Astrocyte (in vitro differentiated cells and primary cell): ENCODE data around the gene MAPK8IP1. TPM values are rescaled to one million over a fixed set of nuclear protein-coding genes. Genes with fewer than 3 reads are reported as not detected.

Source experiments
- DNase-seq: peaks from one replicate; pipeline ENCODE4 v3.0.0-alpha.2; 2010; ENCODE audit warnings: low read depth
- FAIRE-seq: peaks from 2 replicates; lab custom pipeline; 2011; peaks lifted over from hg19 to GRCh38; lab: Jason Lieb, UNC
- H2AFZ ChIP-seq: 2 replicates; pipeline ENCODE4 v1.6.0; 2012; ENCODE audit warnings: low read depth, low read length, inconsistent platforms
- H3K27ac ChIP-seq: 2 replicates; pipeline ENCODE4 v1.5.1; 2011; ENCODE audit warnings: low read depth, low read length, inconsistent platforms
- H3K27me3 ChIP-seq: 2 replicates; pipeline ENCODE4 v1.6.0; 2011; ENCODE audit warnings: low read length, inconsistent platforms; ENCODE audit not compliant: insufficient read depth
- H3K36me3 ChIP-seq: 2 replicates; pipeline ENCODE4 v1.5.1; 2011; ENCODE audit warnings: low read length, inconsistent platforms; ENCODE audit not compliant: insufficient read depth
- H3K4me1 ChIP-seq: 2 replicates; pipeline ENCODE4 v1.5.1; 2011; ENCODE audit warnings: low read length, inconsistent platforms; ENCODE audit not compliant: insufficient read depth
- H3K4me2 ChIP-seq: 2 replicates; pipeline ENCODE4 v1.6.0; 2012; ENCODE audit warnings: low read length, inconsistent platforms
- H3K4me3 ChIP-seq: 2 replicates; pipeline ENCODE4 v1.5.1; 2011; ENCODE audit warnings: low read depth, mild to moderate bottlenecking, low read length, inconsistent platforms; ENCODE audit not compliant: insufficient read depth
- H3K79me2 ChIP-seq: 2 replicates; pipeline ENCODE4 v1.6.0; 2012; ENCODE audit warnings: mild to moderate bottlenecking, low read length, inconsistent platforms; ENCODE audit not compliant: insufficient read depth
- H3K9ac ChIP-seq: 2 replicates; pipeline ENCODE4 v1.6.0; 2012; ENCODE audit warnings: mild to moderate bottlenecking, low read length, inconsistent platforms
- H3K9me3 ChIP-seq: 2 replicates; pipeline ENCODE4 v1.5.1; 2012; ENCODE audit warnings: low read depth, mild to moderate bottlenecking, low read length, inconsistent platforms; ENCODE audit not compliant: insufficient read depth
- H4K20me1 ChIP-seq: 2 replicates; pipeline ENCODE4 v1.6.0; 2012; ENCODE audit warnings: low read length, inconsistent platforms; ENCODE audit not compliant: insufficient read depth
- H3K27ac Mint-ChIP-seq: one replicate; pipeline ENCODE4 v1.8.0; 2021; ENCODE audit warnings: mild to moderate bottlenecking, mixed read lengths; ENCODE audit not compliant: unreplicated experiment
- H3K27me3 Mint-ChIP-seq: one replicate; pipeline ENCODE4 v1.8.0; 2021; ENCODE audit warnings: low read depth, mixed read lengths; ENCODE audit not compliant: unreplicated experiment
- H3K36me3 Mint-ChIP-seq: one replicate; pipeline ENCODE4 v1.8.0; 2021; ENCODE audit warnings: low read depth, mixed read lengths; ENCODE audit not compliant: unreplicated experiment
- H3K4me1 Mint-ChIP-seq: one replicate; pipeline ENCODE4 v1.8.0; 2021; ENCODE audit warnings: low read depth, mixed read lengths; ENCODE audit not compliant: unreplicated experiment
- H3K4me3 Mint-ChIP-seq: one replicate; pipeline ENCODE4 v1.8.0; 2021; ENCODE audit warnings: mild to moderate bottlenecking, moderate library complexity, mixed read lengths; ENCODE audit not compliant: unreplicated experiment
- H3K9me3 Mint-ChIP-seq: one replicate; pipeline ENCODE4 v1.8.0; 2021; ENCODE audit warnings: mild to moderate bottlenecking, mixed read lengths; ENCODE audit not compliant: unreplicated experiment
- EZH2 ChIP-seq: IDR thresholded peaks from 2 replicates; pipeline ENCODE4 v1.6.1; 2012; ENCODE audit warnings: mild to moderate bottlenecking, low read length, inconsistent platforms; ENCODE audit not compliant: insufficient read depth
- total RNA-seq: library from RNA; stranded (reverse); gene quantifications from 2 replicates; pipeline ENCODE4 v1.2.1, GENCODE V29; 2021
- TF ChIP-seq, protein P1 (sequence below): IDR thresholded peaks from 2 replicates; pipeline ENCODE4 v1.5.1; 2011; ENCODE audit warnings: low read depth, mild to moderate bottlenecking, inconsistent platforms, low read length, moderate library complexity; ENCODE audit not compliant: insufficient read depth

Gene MAPK8IP1
- total RNA-seq, 1 donor from 2014 or later, result 14.7 TPM

DNA sequence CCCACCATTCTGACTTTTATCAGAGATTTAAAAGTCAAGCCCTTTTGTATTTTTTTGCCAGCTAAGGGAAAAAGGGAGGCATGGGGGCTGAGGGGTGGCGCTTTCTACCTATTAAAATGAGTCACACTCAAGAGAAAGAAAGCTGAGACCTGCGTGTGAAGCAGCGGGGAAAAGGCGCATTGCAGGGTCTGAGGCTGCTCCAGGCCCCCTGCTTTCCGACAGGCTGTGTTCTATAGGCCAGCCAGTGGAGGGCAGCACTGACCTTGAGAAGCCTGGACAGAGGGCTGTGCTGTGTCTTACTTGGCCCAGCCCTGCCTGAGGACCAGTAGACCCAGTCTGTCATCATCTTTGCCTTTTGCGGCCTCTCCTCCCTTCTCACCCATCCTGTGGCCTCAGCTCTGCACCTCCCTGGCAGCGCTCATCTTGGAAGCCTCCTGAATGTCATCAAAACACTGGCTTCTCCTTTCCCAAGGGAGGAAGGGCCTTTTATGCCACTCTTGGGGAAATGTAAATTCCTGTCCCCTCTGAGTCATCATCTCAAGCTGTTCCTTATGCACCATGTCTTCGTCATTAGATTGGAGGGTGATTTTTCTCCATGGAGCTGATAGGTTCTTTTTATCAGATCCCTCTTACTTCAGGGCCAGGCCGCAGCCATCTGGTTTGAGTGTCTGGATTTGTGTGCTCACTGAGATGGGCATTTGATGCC lies 12.6 kb upstream of the MAPK8IP1 start:
- Histone ChIP-seq H3K36me3 (peaks cover 28% of the 10 kb centered on the region), H3K9ac (peak overlapping the region; percentile 54), H3K27me3 (no peaks in the 10 kb centered on the region), H3K9me3 (no peaks in the 10 kb centered on the region), H3K4me3 (no peak overlapping the region), H2AFZ (peak overlapping the region; percentile 12), H3K79me2 (no peaks in the 10 kb centered on the region), H3K4me2 (peak overlapping the region; percentile 48), H3K4me1 (peaks cover 12% of the 10 kb centered on the region), H3K27ac (peak overlapping the region; percentile 80), H4K20me1 (peaks cover 20% of the 10 kb centered on the region)
- H3K27ac Mint-ChIP-seq, result peak overlapping the region; percentile 72
- DNase-seq (peak; percentile 93), FAIRE-seq (peak; percentile 69)
- no peak overlapping the region for H3K4me3 Mint-ChIP-seq
- H3K4me1 Mint-ChIP-seq, result peaks cover 9% of the 10 kb centered on the region
- no peaks in the 10 kb centered on the region for H3K27me3 Mint-ChIP-seq
- peaks cover 36% of the 10 kb centered on the region for H3K36me3 Mint-ChIP-seq
- no peak for TF ChIP-seq EZH2
- TF ChIP-seq, protein P1, sequence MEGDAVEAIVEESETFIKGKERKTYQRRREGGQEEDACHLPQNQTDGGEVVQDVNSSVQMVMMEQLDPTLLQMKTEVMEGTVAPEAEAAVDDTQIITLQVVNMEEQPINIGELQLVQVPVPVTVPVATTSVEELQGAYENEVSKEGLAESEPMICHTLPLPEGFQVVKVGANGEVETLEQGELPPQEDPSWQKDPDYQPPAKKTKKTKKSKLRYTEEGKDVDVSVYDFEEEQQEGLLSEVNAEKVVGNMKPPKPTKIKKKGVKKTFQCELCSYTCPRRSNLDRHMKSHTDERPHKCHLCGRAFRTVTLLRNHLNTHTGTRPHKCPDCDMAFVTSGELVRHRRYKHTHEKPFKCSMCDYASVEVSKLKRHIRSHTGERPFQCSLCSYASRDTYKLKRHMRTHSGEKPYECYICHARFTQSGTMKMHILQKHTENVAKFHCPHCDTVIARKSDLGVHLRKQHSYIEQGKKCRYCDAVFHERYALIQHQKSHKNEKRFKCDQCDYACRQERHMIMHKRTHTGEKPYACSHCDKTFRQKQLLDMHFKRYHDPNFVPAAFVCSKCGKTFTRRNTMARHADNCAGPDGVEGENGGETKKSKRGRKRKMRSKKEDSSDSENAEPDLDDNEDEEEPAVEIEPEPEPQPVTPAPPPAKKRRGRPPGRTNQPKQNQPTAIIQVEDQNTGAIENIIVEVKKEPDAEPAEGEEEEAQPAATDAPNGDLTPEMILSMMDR, result peak; percentile 81
- H3K9me3 Mint-ChIP-seq, result peaks cover 3% of the 10 kb centered on the region

DNA sequence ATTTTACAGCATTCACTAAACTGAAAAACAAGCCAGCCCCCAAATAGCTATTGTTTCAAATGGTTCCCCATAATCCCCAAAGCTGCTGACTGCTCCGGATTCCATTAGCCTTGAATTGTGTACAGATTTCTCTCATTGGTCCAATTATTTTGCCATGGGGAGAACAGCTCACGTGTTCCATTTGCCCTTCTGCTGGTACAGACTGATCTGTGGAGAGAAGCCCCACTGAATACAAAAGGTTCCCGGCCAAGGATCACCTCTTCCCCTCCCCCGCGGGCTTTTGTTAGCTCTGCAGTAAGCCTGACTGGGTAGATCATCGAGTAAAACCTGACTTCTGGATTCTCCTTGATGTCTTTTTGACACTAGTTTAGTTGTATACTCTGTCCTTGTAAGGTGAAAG lies 9.1 kb upstream of the MAPK8IP1 start:
- no peaks in the 10 kb centered on the region for H3K79me2 ChIP-seq
- no peak overlapping the region for H3K27ac Mint-ChIP-seq
- no peak overlapping the region for H3K4me3 Mint-ChIP-seq
- no peak overlapping the region for H3K4me3 ChIP-seq
- H3K4me1 ChIP-seq, result peaks cover 18% of the 10 kb centered on the region
- no peak overlapping the region for H3K9ac ChIP-seq
- no peaks in the 10 kb centered on the region for H3K27me3 ChIP-seq
- H2AFZ ChIP-seq, result no peak overlapping the region
- H3K4me1 Mint-ChIP-seq, result peaks cover 15% of the 10 kb centered on the region
- DNase-seq, result no peak
- TF ChIP-seq, protein P1, result no peak
- H4K20me1 ChIP-seq, result peaks cover 41% of the 10 kb centered on the region
- H3K36me3 Mint-ChIP-seq, result peaks cover 26% of the 10 kb centered on the region
- H3K9me3 Mint-ChIP-seq, result peaks cover 3% of the 10 kb centered on the region
- H3K27ac ChIP-seq, result no peak overlapping the region
- peaks cover 13% of the 10 kb centered on the region for H3K36me3 ChIP-seq
- FAIRE-seq, result no peak
- H3K4me2 ChIP-seq, result no peak overlapping the region
- no peaks in the 10 kb centered on the region for H3K27me3 Mint-ChIP-seq
- no peaks in the 10 kb centered on the region for H3K9me3 ChIP-seq

DNA sequence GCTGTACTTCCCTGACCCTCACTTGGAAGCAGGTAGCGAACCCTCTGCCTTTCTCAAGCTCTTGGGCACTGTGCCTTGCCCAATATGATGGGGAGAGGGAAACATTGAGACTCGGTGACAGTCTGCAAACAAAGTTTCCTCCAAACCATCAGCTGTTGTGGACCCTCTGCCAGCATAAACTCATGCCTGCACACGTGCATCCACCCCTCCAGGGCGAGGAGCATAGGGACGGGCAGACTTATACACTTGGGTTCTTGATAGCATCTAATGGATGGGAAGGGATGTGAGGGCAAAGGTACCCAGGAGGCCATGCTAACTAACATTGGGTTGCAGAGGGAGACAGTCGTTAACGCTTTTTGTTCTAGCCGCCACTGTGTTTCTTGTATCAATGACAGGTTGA lies 8.2 kb upstream of the MAPK8IP1 start:
- H3K36me3 ChIP-seq, result peaks cover 9% of the 10 kb centered on the region
- no peak overlapping the region for H3K9ac ChIP-seq
- no peak for DNase-seq
- H3K27ac ChIP-seq, result no peak overlapping the region
- Mint-ChIP-seq H3K27me3 (no peaks in the 10 kb centered on the region), H3K4me3 (no peak overlapping the region), H3K9me3 (peaks cover 3% of the 10 kb centered on the region), H3K36me3 (peaks cover 29% of the 10 kb centered on the region), H3K27ac (no peak overlapping the region), H3K4me1 (peaks cover 23% of the 10 kb centered on the region)
- H3K9me3 ChIP-seq, result no peaks in the 10 kb centered on the region
- TF ChIP-seq, protein P1, result no peak
- TF ChIP-seq EZH2, result no peak
- peaks cover 41% of the 10 kb centered on the region for H4K20me1 ChIP-seq
- H3K4me1 ChIP-seq, result peaks cover 18% of the 10 kb centered on the region
- FAIRE-seq, result no peak
- H2AFZ ChIP-seq, result no peak overlapping the region
- no peak overlapping the region for H3K4me3 ChIP-seq
- H3K4me2 ChIP-seq, result no peak overlapping the region
- no peaks in the 10 kb centered on the region for H3K79me2 ChIP-seq
- no peaks in the 10 kb centered on the region for H3K27me3 ChIP-seq
